Colonic mucosa (tissue), 4 donors: ENCODE measurements around the gene TM9SF2. TPM values are rescaled to one million over a fixed set of nuclear protein-coding genes. Genes with fewer than 3 reads are reported as not detected.
A peak's percentile ranks its signal among the peaks of the same experiment; 100 is the strongest.

Experiments used
- DNase-seq: peaks from one replicate; pipeline ENCODE4 v3.0.0-alpha.2; 2020
- H3K27ac ChIP-seq: fragments of 200-600 bp; one replicate; pipeline ENCODE4 v1.8.0; 2021
- H3K27me3 ChIP-seq: fragments of 200-600 bp; one replicate; pipeline ENCODE4 v1.8.0; 2021
- H3K36me3 ChIP-seq: fragments of 200-600 bp; one replicate; pipeline ENCODE4 v1.8.0; 2021
- H3K4me1 ChIP-seq: fragments of 200-600 bp; one replicate; pipeline ENCODE4 v1.8.0; 2021; ENCODE audit warnings: mild to moderate bottlenecking
- H3K4me3 ChIP-seq: fragments of 200-600 bp; one replicate; pipeline ENCODE4 v1.8.0; 2021
- H3K9ac ChIP-seq, 2 donors: one replicate each; pipeline ENCODE4 v1.7.0; 2013; ENCODE audit warnings: control low read depth in 2 of 2, low read depth in 2 of 2, low read length in 2 of 2
- H3K9me3 ChIP-seq: fragments of 200-600 bp; one replicate; pipeline ENCODE4 v1.8.0; 2021
- CTCF ChIP-seq: fragments of 200-600 bp; IDR thresholded peaks from one replicate; pipeline ENCODE4 v1.8.0; 2022; ENCODE audit warnings: antibody characterized with exemption, mild to moderate bottlenecking
- intact Hi-C: fragments of 100-400 bp; cut with DNase I; formaldehyde crosslinking; loops from one replicate; pipeline ENCODE4 v1.14.1; 2022
- total RNA-seq, 2 donors: library from RNA; stranded (reverse); fragmentation: NEBNext Ultra II Directional in 1 of 2; extraction: Animal tissue kit (Norgen Biotek cat#: 25700) in 1 of 2; gene quantifications; one replicate each; pipeline ENCODE4 v1.2.1, GENCODE V29; 2021
- donor health status: healthy.
- donor health status: DM: no; HTN: no; CAD: no.
- donor health status: DM: no; HTN: no; CAD: no.

TM9SF2 gene
- total RNA-seq, 2 donors from 2014 or later: 205 to 220 TPM

DNA sequence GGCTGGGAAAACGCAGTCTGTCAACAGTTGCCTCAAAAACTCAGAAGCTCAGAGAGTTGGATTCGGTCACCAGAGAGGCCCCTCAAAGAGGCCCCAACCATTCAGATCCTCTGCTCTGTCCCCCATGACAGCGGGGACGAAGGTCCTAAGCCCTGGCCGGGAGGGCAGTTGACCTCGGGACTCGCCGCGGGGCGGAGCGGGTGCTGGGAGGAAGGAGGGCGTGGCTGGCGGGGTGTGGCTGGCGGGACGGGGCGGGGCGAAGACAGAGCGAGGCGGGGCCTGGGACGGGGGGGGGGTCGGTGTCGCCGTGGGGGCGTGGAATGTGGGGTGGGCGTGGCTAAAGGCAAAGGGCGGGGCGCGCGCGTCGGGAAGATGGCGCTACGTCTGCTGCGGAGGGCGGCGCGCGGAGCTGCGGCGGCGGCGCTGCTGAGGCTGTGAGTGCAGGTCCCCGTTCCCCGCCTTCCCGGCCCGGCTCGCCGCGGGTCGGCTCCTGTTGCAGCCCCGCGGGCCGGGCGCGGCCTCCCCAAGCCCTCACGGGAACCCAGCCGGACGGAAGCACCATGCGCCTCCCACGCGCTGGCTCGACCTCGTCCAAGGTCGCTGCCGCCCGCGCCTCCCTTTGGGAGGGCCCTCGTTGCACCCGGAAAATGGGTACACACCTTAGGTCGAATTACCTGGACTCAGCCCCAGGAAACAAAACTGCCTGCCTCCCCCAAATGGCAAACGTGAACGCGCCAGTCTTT is 105.2 kb downstream of the TM9SF2 start, which contains the start of gene CLYBL:
TSS of gene CLYBL (plus strand) at position 367 of the 743 bp plus-strand sequence.
- intact Hi-C loops: loop anchor here (5.0 kb wide), 1 partner anchor 109 kb away; no protein-coding TSS in a partner anchor
- Histone ChIP-seq H3K36me3 (no peaks in the 10 kb centered on the region), H3K9ac (peak within 1 kb of the TSS; percentile 81 to 90)

GRCh38 chr13:99608345-99608744 is 107.1 kb downstream of the TM9SF2 start:
- no peak overlapping the region for H3K4me3 ChIP-seq
- no peaks in the 10 kb centered on the region for H3K4me1 ChIP-seq
- intact Hi-C loops: loop anchor here (5.0 kb wide), 1 partner anchor 111 kb away; no protein-coding TSS in a partner anchor
- H3K9me3 ChIP-seq: no peaks in the 10 kb centered on the region
- H3K36me3 ChIP-seq: no peaks in the 10 kb centered on the region
- H3K9ac ChIP-seq: no peak overlapping the region
- H3K27me3 ChIP-seq: no peaks in the 10 kb centered on the region
- H3K27ac ChIP-seq: no peak overlapping the region
- no peak for DNase-seq
- no peak for TF ChIP-seq CTCF

More for the DNA sequence above, 105.2 kb downstream of the TM9SF2 start, which contains the start of gene CLYBL:
- H3K4me3 ChIP-seq: peak within 1 kb of the TSS; percentile 88
- no peaks in the 10 kb centered on the region for H3K27me3 ChIP-seq
- no peak for TF ChIP-seq CTCF
- H3K4me1 ChIP-seq: no peaks in the 10 kb centered on the region
- H3K27ac ChIP-seq: peak within 1 kb of the TSS; percentile 90
- no peaks in the 10 kb centered on the region for H3K9me3 ChIP-seq
- DNase-seq: peak; percentile 96

DNA sequence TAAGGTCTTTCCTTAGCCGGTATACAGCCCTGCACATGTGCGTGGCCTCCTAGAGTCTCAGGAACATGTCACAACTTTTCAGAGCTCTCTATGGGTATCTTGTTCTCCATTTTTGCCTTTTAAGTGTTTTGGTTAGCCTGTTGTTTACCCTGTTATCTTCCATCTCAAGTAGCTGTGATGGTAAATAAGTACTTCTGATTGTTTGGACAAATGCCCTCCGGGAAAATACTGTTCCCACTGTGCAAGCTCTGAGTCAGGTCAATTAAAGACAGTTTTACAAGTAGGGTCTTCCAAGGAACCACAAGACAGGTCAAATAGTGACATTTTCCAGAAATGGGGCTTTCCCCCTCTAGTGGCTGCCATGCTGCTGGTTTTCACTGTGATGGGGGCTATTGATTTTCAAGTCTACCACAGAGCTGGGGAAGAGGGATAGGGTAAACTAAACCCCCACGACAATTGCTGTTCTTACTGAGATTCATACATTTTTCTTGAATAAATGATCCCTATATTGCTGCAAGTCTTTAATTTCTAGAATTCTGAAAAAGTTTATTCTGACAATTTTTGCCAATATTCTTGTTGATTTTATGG is 109.5 kb downstream of the TM9SF2 start:
- H3K9ac ChIP-seq: no peak overlapping the region
- no peak overlapping the region for H3K4me3 ChIP-seq
- intact Hi-C loops: loop anchor here (10.0 kb wide), 1 partner anchor 166 kb away; no protein-coding TSS in a partner anchor
- no peak overlapping the region for H3K27ac ChIP-seq
- no peaks in the 10 kb centered on the region for H3K36me3 ChIP-seq
- no peaks in the 10 kb centered on the region for H3K4me1 ChIP-seq
- TF ChIP-seq CTCF: no peak
- no peaks in the 10 kb centered on the region for H3K27me3 ChIP-seq
- H3K9me3 ChIP-seq: no peaks in the 10 kb centered on the region
- no peak for DNase-seq

Other genes starting within 250 kb of the TM9SF2 start
- under 1 TPM in 1 of 2 donors, not detected in 1; 0.35 TPM for gene GPR18, start 243.1 kb upstream of the TM9SF2 start, total RNA-seq
- gene GPR183, start 194.1 kb upstream of the TM9SF2 start, total RNA-seq: 1 to 10 TPM; 1.5 to 8.3 TPM
- gene CLYBL, start 105.2 kb downstream of the TM9SF2 start, total RNA-seq: 10 to 100 TPM; 12.9 to 34.7 TPM